ENCODE data around the gene TMCC2.
"Not testable (repeated sequence)": the region's sequence is repeated elsewhere in the genome, so short reads cannot be mapped to it uniquely, and the experiment has no call there.

The TMCC2 gene

DNA sequence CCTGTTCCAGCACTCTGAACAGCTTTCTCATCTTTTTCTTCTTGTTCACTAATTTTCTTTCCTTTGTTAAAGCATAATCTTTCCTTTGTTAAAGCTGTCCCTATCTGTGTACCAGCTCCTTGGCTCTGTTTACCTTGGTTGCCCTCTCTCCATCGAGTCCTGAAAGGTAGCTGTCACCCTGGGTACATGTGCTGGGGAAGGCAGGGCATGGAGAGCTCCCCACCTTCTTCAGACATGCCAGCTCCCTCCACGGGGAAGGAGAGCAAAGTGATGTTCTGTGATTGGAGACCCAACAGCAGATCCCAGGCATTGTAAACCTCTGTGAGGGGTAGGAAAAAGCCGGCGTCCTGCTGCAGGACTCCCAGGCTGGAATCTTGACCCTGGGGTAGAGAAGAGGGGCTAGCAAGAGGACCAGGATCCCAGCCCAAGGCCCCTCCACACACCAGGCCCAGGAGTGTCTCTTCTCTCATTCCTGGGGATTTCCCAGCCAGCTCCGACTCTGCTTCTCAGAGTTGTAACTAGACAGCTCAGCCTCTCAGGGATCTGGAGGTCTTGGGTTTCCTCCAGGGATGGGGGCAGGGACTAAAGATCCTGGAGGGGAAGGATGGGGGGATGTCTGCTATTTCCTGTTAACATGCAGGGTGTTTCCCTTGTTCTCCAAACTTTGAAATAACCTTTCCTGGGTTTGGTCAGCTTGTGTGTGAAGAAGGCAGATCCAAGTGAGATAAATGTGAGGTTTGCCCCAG, 34.4 kb downstream of the TMCC2 start:
- no peak for DNase-seq

DNA sequence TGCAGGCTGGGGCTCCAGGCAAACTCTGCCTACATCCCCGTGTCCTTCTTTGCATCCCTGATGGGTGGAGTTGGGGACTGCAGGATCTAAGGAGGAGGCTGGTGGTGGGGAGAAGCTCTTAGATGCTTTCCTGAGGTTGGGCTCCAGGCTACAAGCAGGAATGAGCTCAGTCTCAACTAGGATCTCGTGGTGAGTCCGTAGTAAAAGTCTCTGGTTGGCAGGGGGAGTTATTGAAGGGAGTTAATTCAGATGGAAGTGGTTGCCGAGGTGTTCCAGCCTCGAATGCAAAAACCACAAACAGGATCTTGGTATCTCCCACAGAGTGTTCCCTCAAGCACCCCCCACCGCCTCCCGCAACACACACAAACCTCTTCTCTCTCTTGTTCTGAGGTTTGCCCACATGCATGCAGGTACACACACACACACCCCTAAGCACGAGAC, 35.0 kb downstream of the TMCC2 start:
- DNase-seq = no peak

DNA sequence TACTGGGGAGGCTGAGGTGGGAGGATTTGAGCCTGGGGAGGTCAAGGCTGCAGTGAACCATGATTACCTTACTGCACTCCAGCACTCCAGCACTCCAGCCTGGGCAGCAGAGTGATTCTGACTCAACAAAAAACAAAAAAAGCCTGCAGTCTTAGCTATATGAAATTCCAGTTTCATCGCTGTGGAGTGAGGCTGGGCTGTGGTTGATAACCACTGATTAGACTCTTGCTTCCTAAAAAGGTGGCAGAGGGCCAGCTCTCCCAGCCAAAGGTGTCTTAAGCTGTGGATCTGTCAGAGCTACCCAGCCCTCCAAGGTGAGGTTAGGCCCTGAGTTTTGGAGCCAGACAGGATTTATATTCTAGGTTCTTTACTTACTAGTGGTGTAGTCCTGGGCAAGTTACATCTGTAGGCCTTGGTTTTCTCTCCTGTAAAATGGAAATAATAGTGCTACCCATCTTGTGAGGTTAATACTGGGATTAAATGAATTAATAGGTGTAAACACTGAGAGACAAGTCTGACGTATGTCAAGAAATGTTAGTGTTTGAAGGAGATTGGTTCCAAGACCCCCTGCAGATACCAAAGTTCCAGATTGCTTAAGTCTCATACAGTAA, 35.9 kb downstream of the TMCC2 start:
- DNase-seq = no peak

DNA sequence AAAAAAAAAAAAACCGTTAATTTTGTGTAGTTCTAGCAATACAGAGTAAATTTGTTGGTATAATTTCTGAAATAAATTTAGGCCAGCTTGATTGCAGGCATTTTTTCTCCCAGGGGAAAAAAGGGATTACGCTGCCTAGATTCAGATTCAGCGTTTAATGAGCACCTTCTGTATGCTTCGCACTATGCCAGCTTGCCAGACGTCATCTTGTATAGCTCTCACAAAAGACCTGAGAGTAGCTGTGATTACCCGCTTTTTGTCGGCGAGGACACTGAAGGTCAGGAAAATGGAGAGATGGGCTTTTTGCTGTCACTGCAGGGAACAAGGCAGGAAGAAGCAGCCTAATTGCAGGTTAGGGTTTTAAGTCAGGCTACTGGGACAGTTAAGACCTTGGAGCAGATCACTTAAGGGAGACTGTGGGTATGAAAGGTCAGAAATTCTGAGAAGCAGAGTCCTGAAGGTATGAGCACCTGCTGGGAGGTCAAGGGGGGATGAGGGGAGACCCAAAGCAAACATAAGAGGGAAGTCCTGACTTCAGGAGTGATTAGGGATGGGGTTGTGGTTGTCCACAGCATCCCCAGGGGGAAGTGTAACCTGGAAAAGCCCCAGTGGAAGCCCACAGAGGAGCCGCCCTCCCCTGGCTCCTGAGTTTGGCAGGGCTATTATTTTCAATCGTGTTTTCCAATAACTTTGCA, 39.0 kb downstream of the TMCC2 start:
- DNase-seq = no peak

DNA sequence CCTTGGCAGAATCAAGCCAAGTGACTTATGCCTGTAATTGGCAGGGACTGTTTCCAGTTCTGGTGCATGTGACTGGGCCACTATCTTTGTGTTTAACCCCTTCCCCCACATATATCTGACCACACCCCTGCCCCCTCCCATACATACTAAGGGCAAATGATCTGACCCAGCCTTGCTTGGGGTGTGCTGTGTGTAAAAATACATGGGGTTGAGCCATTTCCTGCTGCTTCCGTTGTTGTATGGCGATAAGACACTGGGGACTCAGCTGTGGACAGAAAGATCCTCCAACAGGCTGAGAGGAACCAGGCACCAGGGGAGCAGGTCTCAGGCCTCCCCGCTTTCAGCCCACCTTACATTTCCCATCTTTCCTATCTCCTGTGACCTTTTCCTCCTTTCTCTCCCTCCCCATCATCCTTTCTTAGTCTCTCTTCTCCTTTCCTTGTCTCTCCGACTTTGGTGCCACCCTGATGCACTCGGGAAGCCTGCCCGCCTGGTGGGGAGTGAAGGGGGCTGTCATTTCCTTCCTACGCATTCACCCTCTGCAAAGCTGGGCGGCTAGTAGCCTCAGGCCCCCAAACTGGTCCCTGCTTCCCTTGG, 39.7 kb downstream of the TMCC2 start:
- DNase-seq = no peak

DNA sequence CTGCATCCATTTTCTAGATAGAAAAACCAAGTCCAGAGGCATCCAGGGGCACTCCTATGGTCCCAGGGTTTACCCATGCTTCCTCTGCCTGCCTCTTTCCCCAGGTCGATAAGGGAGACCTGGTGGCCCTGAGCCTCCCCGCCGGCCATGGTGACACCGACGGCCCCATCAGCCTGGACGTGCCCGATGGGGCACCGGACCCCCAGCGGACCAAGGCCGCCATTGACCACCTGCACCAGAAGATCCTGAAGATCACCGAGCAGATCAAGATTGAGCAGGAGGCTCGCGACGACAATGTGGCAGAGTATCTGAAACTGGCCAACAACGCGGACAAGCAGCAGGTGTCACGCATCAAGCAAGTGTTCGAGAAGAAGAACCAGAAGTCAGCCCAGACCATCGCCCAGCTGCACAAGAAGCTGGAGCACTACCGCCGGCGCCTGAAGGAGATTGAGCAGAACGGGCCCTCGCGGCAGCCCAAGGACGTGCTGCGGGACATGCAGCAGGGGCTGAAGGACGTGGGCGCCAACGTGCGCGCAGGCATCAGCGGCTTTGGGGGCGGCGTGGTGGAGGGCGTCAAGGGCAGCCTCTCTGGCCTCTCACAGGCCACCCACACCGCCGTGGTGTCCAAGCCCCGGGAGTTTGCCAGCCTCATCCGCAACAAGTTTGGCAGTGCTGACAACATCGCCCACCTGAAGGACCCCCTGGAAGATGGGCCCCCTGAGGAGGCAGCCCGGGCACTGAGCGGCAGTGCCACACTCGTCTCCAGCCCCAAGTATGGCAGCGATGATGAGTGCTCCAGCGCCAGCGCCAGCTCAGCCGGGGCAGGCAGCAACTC, 41.3 kb downstream of the TMCC2 start:
- no peak for DNase-seq

DNA sequence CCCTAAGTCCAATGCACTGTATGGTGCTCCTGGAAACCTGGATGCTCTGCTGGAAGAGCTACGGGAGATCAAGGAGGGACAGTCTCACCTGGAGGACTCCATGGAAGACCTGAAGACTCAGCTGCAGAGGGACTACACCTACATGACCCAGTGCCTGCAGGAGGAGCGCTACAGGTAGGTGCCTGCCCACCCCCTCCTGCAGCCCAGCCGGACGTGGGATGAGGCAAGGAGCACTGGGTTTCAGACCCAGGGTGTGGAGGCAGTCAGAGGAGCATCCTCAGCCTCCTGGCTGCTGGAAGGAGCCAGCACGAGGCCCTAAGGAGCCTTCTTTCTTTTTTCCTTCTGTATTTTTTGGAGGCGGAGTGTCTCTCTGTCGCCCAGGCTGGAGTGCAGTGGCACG, 42.0 kb downstream of the TMCC2 start:
- no peak for DNase-seq

DNA sequence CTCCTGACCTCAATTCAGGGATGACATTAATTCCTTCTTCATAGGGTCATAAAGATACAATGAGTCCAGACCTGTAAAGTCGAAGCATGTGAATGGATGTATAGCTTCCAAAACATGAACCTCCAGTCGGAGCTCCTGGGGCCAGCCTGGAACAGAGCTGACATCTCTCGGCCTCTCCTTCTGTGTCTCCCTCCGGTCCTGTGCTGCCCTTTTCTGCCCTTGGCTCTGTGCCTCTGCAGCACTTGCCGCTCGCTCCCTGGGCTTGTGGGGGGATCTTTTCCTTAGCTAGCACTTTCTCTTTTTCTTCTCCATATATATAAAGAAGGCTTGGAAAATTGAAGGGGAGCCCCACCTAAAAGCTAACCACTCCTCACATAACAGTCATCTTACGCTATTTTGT, 42.5 kb downstream of the TMCC2 start:
- DNase-seq = no peak

DNA sequence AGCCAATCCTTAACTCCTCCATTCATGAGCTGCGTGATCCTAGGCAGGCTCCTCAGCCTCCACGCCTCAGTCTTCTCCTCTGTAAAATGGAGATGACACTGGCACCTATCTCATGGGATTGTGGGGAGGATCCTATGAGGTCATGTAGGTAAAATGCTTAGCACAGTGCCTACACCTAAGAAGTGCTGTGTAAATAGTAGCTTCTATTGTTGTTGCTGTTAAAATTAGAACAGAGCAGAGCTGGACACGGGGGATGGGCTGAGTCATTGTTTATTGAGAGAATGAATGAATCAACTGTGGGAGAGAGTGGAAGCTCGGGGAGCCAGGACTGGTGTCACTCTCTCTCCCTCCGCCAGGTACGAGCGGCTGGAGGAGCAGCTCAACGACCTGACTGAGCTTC, 43.0 kb downstream of the TMCC2 start:
- no peak for DNase-seq

DNA sequence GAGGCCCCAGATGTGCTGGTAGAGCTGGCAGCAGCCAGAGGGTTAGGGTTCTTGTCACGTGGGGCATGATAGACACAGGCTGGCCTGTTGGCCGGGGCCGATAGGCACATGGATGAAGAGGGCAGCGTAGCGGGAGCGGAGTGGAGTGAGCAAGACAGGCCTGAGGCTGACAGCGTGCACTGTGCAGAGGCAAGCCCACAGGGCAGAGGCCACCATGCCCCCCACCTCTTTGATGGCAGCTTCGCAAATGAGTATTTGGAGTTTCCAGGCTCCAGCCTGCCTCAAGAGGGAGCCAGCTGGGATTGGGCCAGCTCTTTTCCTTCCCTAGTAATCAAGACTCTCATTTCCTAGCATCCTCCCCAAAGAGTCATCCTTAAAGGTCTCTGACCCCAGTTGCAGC, 43.5 kb downstream of the TMCC2 start:
- no peak for DNase-seq

DNA sequence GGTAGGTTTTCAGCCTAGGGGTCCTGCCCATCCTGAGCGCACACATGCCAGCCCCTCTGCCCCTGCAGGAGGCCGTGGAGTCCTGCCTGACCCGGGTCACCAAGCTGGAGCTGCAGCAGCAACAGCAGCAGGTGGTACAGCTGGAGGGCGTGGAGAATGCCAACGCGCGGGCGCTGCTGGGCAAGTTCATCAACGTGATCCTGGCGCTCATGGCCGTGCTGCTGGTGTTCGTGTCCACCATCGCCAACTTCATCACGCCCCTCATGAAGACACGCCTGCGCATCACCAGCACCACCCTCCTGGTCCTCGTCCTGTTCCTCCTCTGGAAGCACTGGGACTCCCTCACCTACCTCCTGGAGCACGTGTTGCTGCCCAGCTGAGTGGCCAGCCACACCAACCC, 44.0 kb downstream of the TMCC2 start:
- no peak for DNase-seq

DNA sequence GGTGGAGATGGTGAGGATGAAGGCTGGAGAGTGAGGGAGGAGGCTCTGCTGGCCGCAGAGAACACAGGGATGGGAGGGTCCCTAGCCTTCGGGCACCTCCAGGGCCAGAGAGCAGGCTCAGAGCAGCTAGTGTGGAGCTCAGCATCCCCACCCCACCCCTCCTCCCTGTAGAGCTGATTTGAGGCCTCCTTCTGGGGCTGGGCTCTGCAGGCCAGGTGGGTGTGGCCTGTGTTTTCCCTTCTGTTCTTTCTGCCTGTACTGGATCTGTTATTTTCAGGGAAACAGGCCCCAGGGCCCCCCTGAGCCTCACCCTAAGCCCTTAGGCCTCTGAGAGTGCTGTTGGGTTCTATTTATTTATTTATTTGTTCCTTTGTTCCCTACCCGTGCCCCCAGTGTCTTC, 44.8 kb downstream of the TMCC2 start:
- DNase-seq = no peak

DNA sequence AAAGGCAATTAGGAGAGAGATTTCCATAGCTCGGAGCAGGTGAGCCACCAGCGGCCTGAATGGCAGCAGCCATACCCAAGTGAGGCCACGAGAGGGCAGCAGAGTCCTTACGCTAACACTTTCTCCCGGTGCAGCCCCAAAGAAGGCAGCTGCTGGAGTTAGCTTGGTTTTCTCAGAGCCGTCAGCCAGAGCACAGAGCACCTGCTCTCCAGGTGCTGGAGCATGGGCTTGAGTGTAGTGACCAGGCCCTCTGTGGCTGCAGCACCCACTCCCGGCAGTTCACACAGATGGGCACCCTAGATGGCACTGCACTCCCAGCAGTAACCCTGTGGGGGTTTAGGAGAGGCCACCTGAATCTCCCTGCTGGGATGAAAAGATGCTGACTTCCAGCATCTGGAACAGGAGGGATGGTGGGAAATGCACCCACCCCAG, 45.8 kb downstream of the TMCC2 start:
- DNase-seq = peak; percentile 80 to 88

DNA sequence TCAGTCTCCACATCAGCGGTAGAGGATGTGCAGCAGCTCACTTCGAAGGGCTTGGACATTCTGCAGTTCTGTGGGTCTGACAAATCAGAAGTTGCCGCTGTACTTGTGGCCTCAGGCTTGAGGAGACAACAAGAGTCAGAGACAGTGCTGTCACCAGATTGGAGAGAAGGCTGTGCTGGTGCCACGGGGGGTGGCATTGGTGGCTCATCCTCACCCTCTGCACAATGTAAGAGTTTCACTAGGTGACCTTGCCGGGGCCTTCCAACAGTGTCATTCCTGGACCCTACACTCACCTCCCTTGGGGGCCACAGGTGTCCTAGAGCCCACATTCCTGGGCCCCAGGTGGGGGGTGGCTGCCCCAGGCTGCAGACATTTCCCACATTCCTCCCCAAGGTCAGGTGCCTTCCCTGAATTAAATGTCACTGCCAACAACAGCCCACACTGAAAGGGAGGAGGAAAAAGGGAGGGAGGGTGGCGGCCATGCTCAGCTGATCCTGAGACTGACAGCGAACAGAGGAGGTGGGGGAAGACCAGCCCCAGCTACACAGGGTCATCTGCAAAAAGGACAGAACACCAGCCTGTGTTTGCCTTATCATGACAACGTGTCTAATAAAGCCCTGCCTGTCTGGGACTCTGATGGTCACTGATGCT, 46.4 kb downstream of the TMCC2 start:
- DNase-seq = no peak

DNA sequence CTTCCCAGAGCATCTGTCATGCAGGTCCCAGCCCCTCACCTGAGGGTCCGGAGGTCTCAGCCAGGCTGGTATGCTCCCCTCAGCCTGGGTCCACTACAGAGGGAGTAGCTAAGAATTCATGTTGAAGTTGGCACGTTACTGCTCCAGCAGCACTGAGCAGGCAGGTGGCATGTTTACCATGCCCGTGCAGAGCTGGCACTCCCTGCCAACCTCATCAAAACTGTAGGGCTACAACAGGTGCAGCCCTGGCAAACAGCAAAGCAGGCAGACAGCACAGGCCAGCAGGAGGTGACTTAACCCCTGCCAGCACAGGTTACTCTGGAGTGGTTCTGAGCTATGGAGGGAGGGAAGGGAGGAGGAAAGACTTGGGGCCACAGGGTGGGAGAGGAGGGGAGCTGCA, 47.4 kb downstream of the TMCC2 start:
- DNase-seq = peak in 1 of 2 donors; percentile 16

DNA sequence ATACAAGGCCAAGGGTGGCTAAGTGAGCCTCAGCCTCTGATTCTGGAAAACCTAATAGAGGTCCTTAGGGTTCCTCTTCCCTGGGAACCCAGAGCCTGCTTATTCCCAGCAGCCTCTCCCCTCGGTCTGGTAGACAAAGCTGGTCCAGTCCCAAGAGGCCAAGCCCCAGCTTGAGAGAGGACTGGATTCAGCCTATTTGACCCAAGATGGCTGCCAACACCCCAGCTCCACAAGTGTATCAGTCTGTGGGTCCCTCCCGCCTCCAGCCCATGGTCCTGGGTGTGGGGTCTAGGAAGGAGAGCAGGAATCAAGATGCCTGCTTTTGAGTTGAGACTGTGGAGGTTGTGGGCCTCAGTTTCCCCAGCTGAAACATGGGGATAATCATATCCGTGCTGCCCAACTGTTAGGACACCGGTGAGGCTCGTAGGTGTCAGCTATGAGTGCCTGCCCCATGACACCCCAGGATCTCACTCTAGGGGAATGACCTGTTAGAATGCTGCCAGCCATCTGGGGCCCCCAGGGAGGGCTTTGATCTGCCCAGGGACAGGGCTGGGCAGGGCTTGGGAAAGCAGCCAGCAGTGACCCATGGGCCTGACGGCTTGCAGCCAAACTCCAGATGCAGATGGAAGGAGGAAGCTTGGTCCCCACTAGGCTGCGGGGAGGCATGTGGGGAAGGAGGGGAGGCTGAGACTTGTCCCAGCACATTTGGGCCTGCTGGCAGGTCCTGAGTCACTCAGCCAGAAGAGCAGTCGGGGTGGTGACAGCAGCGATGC, 48.4 kb downstream of the TMCC2 start:
- DNase-seq = no peak

DNA sequence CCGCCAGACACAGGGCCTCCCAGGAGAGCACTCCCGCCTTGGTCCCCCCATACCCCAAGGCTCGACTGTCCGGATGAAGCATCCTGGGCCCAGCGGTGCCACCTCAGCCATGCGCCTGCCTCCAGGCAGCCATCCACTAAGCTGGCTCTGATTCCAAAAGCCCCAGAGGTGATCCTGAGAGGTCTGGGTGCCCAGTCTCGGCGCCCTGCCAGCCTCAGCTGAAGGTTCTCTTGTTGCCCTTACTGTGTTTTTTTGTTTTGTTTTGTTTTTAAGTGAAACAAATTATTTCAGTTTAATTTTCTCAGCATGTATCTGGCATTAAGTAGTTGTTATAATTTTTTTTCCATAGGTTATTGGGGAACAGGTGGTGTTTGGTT, 48.9 kb downstream of the TMCC2 start:
- DNase-seq = no peak

DNA sequence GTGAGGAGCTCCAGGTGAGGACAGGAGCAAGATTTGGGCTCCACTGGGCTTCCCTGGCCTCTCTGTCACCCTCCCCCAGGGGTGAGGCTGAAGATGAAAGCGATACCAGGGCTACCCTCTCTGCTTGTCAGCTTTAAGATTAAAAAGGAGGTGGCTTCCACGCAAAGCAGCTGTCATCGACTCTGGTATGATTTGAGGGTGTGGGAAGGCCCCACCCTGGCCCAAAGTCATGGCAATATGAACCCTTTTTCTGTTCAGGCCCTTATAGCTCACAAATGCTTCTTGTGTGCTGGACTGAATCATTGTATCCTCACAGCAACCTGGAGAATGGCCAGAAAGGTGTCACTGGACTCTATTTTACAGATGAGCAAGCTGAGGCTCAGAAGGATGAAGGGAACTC, 52.2 kb downstream of the TMCC2 start:
- no peak for DNase-seq

DNA sequence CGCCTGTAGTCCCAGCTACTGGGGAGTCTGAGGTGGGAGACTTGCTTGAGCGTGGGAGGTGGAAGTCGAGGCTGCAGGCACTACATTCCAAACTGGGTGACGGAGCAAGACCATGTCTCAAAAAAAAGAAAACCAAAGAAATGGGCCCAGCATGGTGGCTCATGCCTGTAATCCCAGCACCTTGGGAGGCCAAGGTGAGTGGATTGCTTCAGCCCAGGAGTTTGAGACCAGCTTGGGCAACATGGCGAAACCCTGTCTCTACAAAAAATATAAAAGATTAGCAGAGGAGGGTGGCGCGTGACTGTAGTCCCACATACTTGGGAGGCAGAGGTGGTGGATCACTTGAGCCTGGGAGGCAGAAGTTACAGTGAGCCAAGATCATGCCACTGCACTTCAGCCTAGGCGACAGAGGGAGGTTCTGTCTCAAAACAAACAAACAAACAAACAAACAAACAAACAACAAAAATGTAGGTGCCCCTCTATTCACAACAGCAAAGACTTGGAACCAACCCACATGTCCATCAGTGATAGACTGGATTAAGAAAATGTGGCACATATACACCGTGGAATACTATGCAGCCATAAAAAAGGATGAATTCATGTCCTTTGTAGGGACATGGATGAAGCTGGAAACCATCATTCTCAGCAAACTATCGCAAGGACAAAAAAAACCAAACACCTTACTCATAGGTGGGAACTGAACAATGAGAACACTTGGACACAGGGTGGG, 53.1 kb downstream of the TMCC2 start:
- not testable (repeated sequence) for DNase-seq

DNA sequence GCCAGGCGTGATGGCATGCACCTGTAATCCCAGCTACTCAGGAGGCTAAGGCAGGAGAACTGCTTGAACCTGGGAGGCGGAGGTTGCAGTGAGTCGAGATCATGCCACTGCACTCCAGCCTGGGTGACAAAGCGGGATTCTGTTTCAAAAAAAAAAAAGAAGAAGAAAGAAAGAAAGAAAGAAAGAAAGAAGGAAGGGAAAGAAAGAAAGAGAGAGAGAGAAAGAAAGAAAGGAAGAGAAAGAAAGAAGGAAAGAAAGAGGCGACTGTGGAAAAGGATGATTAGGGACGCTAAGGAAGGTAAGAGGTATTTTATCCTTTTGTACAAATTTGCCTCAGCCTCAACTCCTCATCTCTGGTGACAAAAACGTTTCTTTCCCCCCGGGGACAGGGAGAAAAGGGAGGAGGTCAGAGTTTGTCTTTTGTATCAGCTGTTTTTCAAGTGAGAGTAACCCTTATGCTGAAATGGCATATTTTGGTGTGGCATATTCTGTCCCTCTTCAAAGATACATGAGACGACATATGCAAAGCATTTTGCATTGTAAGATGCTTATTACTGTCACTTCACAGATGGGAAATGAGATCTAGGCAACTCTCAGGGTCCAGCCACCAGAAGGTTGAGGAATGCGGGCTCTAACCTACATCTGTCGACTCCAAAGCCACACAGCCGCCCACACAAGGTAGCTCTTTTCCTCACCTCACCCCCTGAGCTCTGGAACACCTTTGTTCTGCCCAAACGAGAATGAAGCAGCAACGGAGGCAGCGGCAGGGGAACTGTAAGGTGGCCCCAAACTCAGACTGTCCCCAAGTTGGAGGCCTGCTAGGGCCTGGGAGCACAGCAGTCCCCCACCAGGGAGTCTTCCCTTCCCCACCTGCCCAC, 55.8 kb downstream of the TMCC2 start:
- no peak for DNase-seq

Measured in activated CD4-positive, alpha-beta T cell treated with anti-CD3 and anti-CD28 coated beads for 4 hours (primary cell).